Measurements from ENCODE around the gene ZSCAN30.
"Not testable (repeated sequence)": the region's sequence is repeated elsewhere in the genome, so short reads cannot be mapped to it uniquely, and the experiment has no call there.

The ZSCAN30 gene

GRCh38 chr18:35227254-35227653, 62.8 kb downstream of the ZSCAN30 start:
- no peak overlapping the region for H3K4me3 ChIP-seq (replicated peaks; ENCODE audit: low read depth, low read length)
- no peak for DNase-seq (ENCODE audit: extremely low read depth, low read depth)
- no peak for TF ChIP-seq CTCF (IDR thresholded peaks at IDR 0.05; ENCODE audit: low read depth, low read length, missing control alignments)

- no peak for TF ChIP-seq CTCF (IDR thresholded peaks at IDR 0.05; ENCODE audit: low read depth, low read length, missing control alignments)
- DNase-seq (ENCODE audit: extremely low read depth, low read depth), result no peak
- H3K4me3 ChIP-seq (replicated peaks; ENCODE audit: low read depth, low read length), result no peak overlapping the region
Observed at GRCh38 chr18:35223797-35224196, 66.2 kb downstream of the ZSCAN30 start.

- no peak overlapping the region for H3K4me3 ChIP-seq (replicated peaks; ENCODE audit: low read depth, low read length)
- no peak for DNase-seq (ENCODE audit: extremely low read depth, low read depth)
- TF ChIP-seq CTCF (IDR thresholded peaks at IDR 0.05; ENCODE audit: low read depth, low read length, missing control alignments), result no peak
Observed at GRCh38 chr18:35220424-35220823, 69.6 kb downstream of the ZSCAN30 start.

- H3K4me3 ChIP-seq (replicated peaks; ENCODE audit: low read depth, low read length); DNase-seq (ENCODE audit: extremely low read depth, low read depth): not testable (repeated sequence)
Observed at GRCh38 chr18:35219331-35219730, 70.7 kb downstream of the ZSCAN30 start.

- not testable (repeated sequence) for DNase-seq (ENCODE audit: extremely low read depth, low read depth)
Observed at GRCh38 chr18:35216611-35217010, 73.4 kb downstream of the ZSCAN30 start.

GRCh38 chr18:35215026-35215425, 75.0 kb downstream of the ZSCAN30 start:
- no peak for DNase-seq (ENCODE audit: extremely low read depth, low read depth)
- TF ChIP-seq CTCF (IDR thresholded peaks at IDR 0.05; ENCODE audit: low read depth, low read length, missing control alignments), result no peak

More at GRCh38 chr18:35216611-35217010, 73.4 kb downstream of the ZSCAN30 start:
- H3K4me3 ChIP-seq (replicated peaks; ENCODE audit: low read depth, low read length), result not testable (repeated sequence)

GRCh38 chr18:35205746-35206458, 84.1 kb downstream of the ZSCAN30 start:
- DNase-seq (ENCODE audit: extremely low read depth, low read depth); H3K4me3 ChIP-seq (replicated peaks; ENCODE audit: low read depth, low read length): not testable (repeated sequence)

More at GRCh38 chr18:35215026-35215425, 75.0 kb downstream of the ZSCAN30 start:
- H3K4me3 ChIP-seq (replicated peaks; ENCODE audit: low read depth, low read length), result no peak overlapping the region

GRCh38 chr18:35205199-35205712, 84.8 kb downstream of the ZSCAN30 start:
- H3K4me3 ChIP-seq (replicated peaks; ENCODE audit: low read depth, low read length), result no peak overlapping the region
- no peak for TF ChIP-seq CTCF (IDR thresholded peaks at IDR 0.05; ENCODE audit: low read depth, low read length, missing control alignments)
- DNase-seq (ENCODE audit: extremely low read depth, low read depth), result no peak

Data from HFF-Myc (cell line).